ENCODE measurements around the gene ADAMTS6. TPM values are rescaled to one million over a fixed set of nuclear protein-coding genes. Genes with fewer than 3 reads are reported as not detected.

ADAMTS6 gene
- total and polyA plus RNA-seq, 2 of the 13 experiments (the other 11 are each of a cell fraction or from before 2014, with no cell fraction given): 3.1 to 8.2 TPM

DNA sequence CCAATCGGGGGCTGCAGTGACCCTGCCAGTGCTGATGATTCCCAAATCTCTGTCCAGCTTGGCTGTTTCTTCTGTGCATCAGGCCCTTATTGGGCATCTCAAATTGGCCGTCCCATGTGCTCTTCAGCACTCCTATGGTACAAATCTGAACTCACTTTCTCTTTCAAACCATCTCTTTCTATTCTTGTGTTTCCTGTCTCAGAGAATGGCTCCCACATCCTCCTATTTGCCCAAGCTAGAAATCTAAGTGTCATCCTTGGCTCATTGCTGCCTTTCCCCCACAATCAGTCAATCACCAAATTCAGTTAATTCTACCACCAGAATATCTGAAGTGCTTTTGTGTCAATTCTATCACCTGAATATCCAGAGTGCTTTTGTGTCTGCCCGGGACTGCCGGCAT, 376.4 kb downstream of the ADAMTS6 start:
- FAIRE-seq (no peak), ATAC-seq (no peak), DNase-seq (ENCODE audit: low spot score) (no peak)
- Histone ChIP-seq H3K9ac (ENCODE audit: insufficient read depth, low read depth, low read length) (no peak overlapping the region), H3K27me3 (ENCODE audit: control insufficient read depth in 1 of 2, insufficient read depth in 2 of 2, low read length in 2 of 2) (peaks cover 0 to 28% of the 10 kb centered on the region in 2 experiments; a peak in 4 of 5 replicates), H3K4me1 (ENCODE audit: insufficient read depth, low read length) (peaks cover 21% of the 10 kb centered on the region), H3K9me3 (ENCODE audit: low read length) (no peaks in the 10 kb centered on the region), H3K4me2 (ENCODE audit: low read depth, low read length) (no peak overlapping the region), H3K36me3 (replicated peaks in 1 of 2; ENCODE audit: control insufficient read depth in 1 of 2, insufficient read depth in 2 of 2, low read length in 2 of 2) (no peaks in the 10 kb centered on the region), H2AFZ (ENCODE audit: low read length) (no peak overlapping the region), H3K4me3 (replicated peaks in 1 of 3; ENCODE audit: insufficient read depth in 1 of 3, low read depth in 2 of 3, low read length in 3 of 3) (no peak overlapping the region), H3K27ac (ENCODE audit: extremely low read length, insufficient read depth, low read length) (no peak overlapping the region), H3K79me2 (ENCODE audit: insufficient read depth, low read length) (no peaks in the 10 kb centered on the region), H4K20me1 (ENCODE audit: insufficient read depth, low read length) (no peaks in the 10 kb centered on the region)
- intact Hi-C loops (cut with micrococcal nuclease; ENCODE audit: unreplicated experiment): no loop called here
- in situ Hi-C loops (cut with HindIII; ENCODE audit: extremely low pct_ligation_motif_present, low pct_unique_long_range_greater_than_20kb): no loop called here
- no TSS peak for BruUV-seq (replicated peaks)
- POLR2A ChIA-PET: no interaction called here
- CTCF ChIA-PET (ENCODE audit: low intra/inter-chr PET ratio, low total read pairs): no interaction called here
- WGBS (ENCODE audit: low lambda C conversion rate): 65% methylated on average over 4 of the region's 4 CpGs
- TF ChIP-seq ZNF230 (CRISPR knock-in tag; IDR thresholded peaks at IDR 0.05): no peak
- TF ChIP-seq CEBPZ (IDR thresholded peaks at IDR 0.05; ENCODE audit: low read length): no peak
- TF ChIP-seq LCORL (IDR thresholded peaks at IDR 0.05): no peak
- no peak for TF ChIP-seq LCORL (CRISPR knock-in tag; IDR thresholded peaks at IDR 0.05)
- TF ChIP-seq, protein P1, sequence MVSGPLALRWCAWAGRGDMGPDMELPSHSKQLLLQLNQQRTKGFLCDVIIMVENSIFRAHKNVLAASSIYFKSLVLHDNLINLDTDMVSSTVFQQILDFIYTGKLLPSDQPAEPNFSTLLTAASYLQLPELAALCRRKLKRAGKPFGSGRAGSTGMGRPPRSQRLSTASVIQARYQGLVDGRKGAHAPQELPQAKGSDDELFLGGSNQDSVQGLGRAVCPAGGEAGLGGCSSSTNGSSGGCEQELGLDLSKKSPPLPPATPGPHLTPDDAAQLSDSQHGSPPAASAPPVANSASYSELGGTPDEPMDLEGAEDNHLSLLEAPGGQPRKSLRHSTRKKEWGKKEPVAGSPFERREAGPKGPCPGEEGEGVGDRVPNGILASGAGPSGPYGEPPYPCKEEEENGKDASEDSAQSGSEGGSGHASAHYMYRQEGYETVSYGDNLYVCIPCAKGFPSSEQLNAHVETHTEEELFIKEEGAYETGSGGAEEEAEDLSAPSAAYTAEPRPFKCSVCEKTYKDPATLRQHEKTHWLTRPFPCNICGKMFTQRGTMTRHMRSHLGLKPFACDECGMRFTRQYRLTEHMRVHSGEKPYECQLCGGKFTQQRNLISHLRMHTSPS (CRISPR knock-in tag; IDR thresholded peaks at IDR 0.05; ENCODE audit: low read depth): no peak
- no peak for TF ChIP-seq DNMT1 (CRISPR knock-in tag; IDR thresholded peaks at IDR 0.05)
- TF ChIP-seq ZSCAN21 (CRISPR knock-in tag; IDR thresholded peaks at IDR 0.05; ENCODE audit: borderline replicate concordance): no peak
- no peak for TF ChIP-seq ZSCAN31 (CRISPR knock-in tag; IDR thresholded peaks at IDR 0.05; ENCODE audit: low read depth)
- no peak for TF ChIP-seq ZBTB1 (CRISPR knock-in tag; IDR thresholded peaks at IDR 0.05; ENCODE audit: borderline replicate concordance)
- no peak for TF ChIP-seq MIER2 (CRISPR knock-in tag; IDR thresholded peaks at IDR 0.05)
- TF ChIP-seq ZBTB7B (CRISPR knock-in tag; IDR thresholded peaks at IDR 0.05): no peak
- TF ChIP-seq ZNF572 (CRISPR knock-in tag; IDR thresholded peaks at IDR 0.05): no peak
- no peak for TF ChIP-seq ATF4 (CRISPR knock-in tag; IDR thresholded peaks at IDR 0.05)
- TF ChIP-seq PITX1 (CRISPR knock-in tag; IDR thresholded peaks at IDR 0.05): no peak
- TF ChIP-seq KMT2A (CRISPR knock-in tag; IDR thresholded peaks at IDR 0.05): no peak
- TF ChIP-seq ZKSCAN5 (CRISPR knock-in tag; IDR thresholded peaks at IDR 0.05): no peak
- TF ChIP-seq POLR2AphosphoS5 (IDR thresholded peaks at IDR 0.05; ENCODE audit: low read depth, low read length): no peak
- no peak for TF ChIP-seq ZSCAN25 (CRISPR knock-in tag; IDR thresholded peaks at IDR 0.05)
